Upper lobe of left lung (tissue), 6 donors: ENCODE data around the gene CDK2. TPM values are rescaled to one million over a fixed set of nuclear protein-coding genes. Genes with fewer than 3 reads are reported as not detected.

ENCODE experiments used
- ATAC-seq, 2 donors: fragments of 200-7000 bp; cut with Tn5 transposase; one replicate each; pipeline ENCODE4 v1.9.1; 2022; ENCODE audit warnings: mild to moderate bottlenecking in 2 of 2, moderate library complexity in 2 of 2; ENCODE audit not compliant: low FRiP score in 2 of 2
- DNase-seq, 2 donors: peaks; one replicate each; pipeline ENCODE4 v3.0.0-alpha.2; 2019 to 2020
- H3K27ac ChIP-seq, 4 donors: fragments of 200-600 bp; sonication (generic); one replicate each; pipeline ENCODE4 v1.5.1; 2016 to 2019
- H3K27me3 ChIP-seq, 4 donors: fragments of 200-600 bp; sonication (generic); one replicate each; pipeline ENCODE4 v1.5.1; 2017 to 2019
- H3K36me3 ChIP-seq, 4 donors: fragments of 200-600 bp; sonication (generic); one replicate each; pipeline ENCODE4 v1.5.1; 2016 to 2019
- H3K4me1 ChIP-seq, 4 donors: fragments of 200-600 bp; sonication (generic); one replicate each; pipeline ENCODE4 v1.5.1; 2018 to 2019
- H3K4me3 ChIP-seq, 4 donors: fragments of 200-600 bp; sonication (generic); one replicate each; pipeline ENCODE4 v1.5.1; 2017 to 2019; ENCODE audit warnings: mild to moderate bottlenecking in 2 of 4, moderate library complexity in 1 of 4
- H3K9me3 ChIP-seq, 4 donors: fragments of 200-600 bp; sonication (generic); one replicate each; pipeline ENCODE4 v1.5.1; 2018 to 2019
- EP300 ChIP-seq, 4 donors: sonication (generic); formaldehyde crosslinking; IDR thresholded peaks; one replicate each; pipeline ENCODE4 v1.5.1; 2017; ENCODE audit warnings: antibody characterized with exemption in 4 of 4, control low read depth in 2 of 4
- POLR2A ChIP-seq, 4 donors: fragments of 450-650 bp; IDR thresholded peaks; one replicate each; pipeline ENCODE4 v1.5.1; 2016 to 2017; ENCODE audit warnings: antibody characterized with exemption in 4 of 4, mild to moderate bottlenecking in 2 of 4
- POLR2AphosphoS5 ChIP-seq, 2 donors: sonication (generic); formaldehyde crosslinking; IDR thresholded peaks; one replicate each; pipeline ENCODE4 v1.5.1; 2017; ENCODE audit warnings: antibody characterized with exemption in 2 of 2
- WGBS, 2 donors: methylation state at CpG; one replicate each; pipeline ENCODE4 v1.1.5; 2017 to 2018; 5-methylcytosine and 5-hydroxymethylcytosine counted together
- total RNA-seq, 6 donors: library from RNA; depleted of rRNA in 4 of 6; stranded (reverse); fragments of >200 nt in 4 of 6; gene quantifications; one replicate each; pipeline versions ENCODE4 v1.1.0 to v1.2.1, GENCODE V29; 2016 to 2021
- TF ChIP-seq, protein P1 (sequence below), 6 experiments: fragments of 450-650 bp in 4 of 6; fragments of 200-600 bp in 2 of 6; sonication (generic) in 2 of 6; IDR thresholded peaks; one replicate each; pipeline ENCODE4 v1.5.1; 2016 to 2019; ENCODE audit warnings: antibody characterized with exemption in 6 of 6
- donor health status: DM: no; HTN: no; CAD: no; lungs with moderate emphysema.
- donor health status: DM: no; HTN: yes; CAD: no; lungs with severe emphysema.

CDK2 gene
- total RNA-seq, 6 donors from 2014 or later = 11.7 to 27.9 (median 21.7) TPM

DNA sequence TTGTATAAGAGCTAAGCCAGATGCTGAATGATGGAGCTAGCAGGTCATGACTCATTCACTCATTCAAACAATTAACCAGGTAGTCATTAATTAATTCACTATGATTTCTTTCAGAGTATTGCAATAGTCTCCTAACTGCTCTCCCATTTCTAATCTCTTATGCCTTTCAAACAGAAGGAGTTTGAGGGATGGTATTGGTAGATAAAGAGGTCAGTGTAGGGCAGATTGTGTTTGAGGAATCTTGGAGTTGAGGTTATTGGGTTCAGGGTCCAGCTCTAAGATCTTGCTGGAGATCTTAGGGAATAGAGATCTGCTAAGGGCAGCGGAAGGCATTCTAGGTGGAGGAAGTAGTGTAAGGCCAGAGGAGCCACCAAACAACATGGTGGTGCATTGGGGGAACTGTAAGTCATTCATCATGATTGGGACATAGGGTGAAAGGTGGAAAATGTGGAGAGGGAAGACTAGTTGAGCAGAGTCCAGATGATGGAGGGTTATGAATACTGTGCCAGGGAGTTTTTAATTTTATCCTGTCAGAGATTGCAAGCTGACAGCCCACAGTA lies 24.0 kb upstream of the CDK2 start:
- peaks cover 7 to 9% (median 8%) of the 10 kb centered on the region in 4 donors for H3K4me1 ChIP-seq
- 100% methylated on average over 1 of the region's 1 CpG for WGBS, 2 donors
- no peak overlapping the region for H3K27ac ChIP-seq
- no peak overlapping the region for H3K4me3 ChIP-seq
- DNase-seq = no peak
- ATAC-seq = no peak
- no peaks in the 10 kb centered on the region for H3K27me3 ChIP-seq
- H3K36me3 ChIP-seq = peaks cover 0 to 60% (median 10%) of the 10 kb centered on the region in 4 donors
- no peaks in the 10 kb centered on the region for H3K9me3 ChIP-seq
- no peak for TF ChIP-seq POLR2AphosphoS5 (IDR thresholded peaks at IDR 0.05)
- no peak for TF ChIP-seq POLR2A (IDR thresholded peaks at IDR 0.05)
- no peak for TF ChIP-seq EP300 (IDR thresholded peaks at IDR 0.05)

DNA sequence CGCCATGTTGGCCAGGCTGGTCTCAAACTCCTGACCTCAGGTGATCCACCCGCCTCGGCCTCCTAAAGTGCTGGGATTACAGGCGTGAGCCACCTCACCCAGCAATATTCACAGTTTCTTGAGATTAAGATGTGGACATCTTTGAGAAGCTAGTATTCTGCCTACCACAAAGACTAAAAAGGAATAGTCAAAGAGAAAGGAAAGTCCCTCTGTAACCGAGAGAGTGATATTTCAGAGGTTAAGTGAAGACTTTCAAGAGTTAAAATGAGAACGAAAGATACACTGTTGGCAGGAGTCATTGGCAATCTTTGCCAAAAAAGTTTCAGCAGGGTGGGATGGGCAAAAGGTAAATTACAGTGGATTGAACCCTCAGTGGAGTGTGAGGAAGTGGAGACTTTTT lies 20.1 kb upstream of the CDK2 start:
- ATAC-seq (no peak), DNase-seq (no peak)
- H3K36me3 ChIP-seq = peaks cover 4 to 45% (median 18%) of the 10 kb centered on the region in 4 donors
- no peak overlapping the region for H3K27ac ChIP-seq
- H3K9me3 ChIP-seq = no peaks in the 10 kb centered on the region
- no peak for TF ChIP-seq POLR2AphosphoS5 (IDR thresholded peaks at IDR 0.05)
- TF ChIP-seq, protein P1, sequence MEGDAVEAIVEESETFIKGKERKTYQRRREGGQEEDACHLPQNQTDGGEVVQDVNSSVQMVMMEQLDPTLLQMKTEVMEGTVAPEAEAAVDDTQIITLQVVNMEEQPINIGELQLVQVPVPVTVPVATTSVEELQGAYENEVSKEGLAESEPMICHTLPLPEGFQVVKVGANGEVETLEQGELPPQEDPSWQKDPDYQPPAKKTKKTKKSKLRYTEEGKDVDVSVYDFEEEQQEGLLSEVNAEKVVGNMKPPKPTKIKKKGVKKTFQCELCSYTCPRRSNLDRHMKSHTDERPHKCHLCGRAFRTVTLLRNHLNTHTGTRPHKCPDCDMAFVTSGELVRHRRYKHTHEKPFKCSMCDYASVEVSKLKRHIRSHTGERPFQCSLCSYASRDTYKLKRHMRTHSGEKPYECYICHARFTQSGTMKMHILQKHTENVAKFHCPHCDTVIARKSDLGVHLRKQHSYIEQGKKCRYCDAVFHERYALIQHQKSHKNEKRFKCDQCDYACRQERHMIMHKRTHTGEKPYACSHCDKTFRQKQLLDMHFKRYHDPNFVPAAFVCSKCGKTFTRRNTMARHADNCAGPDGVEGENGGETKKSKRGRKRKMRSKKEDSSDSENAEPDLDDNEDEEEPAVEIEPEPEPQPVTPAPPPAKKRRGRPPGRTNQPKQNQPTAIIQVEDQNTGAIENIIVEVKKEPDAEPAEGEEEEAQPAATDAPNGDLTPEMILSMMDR (IDR thresholded peaks at IDR 0.05) = no peak
- TF ChIP-seq POLR2A (IDR thresholded peaks at IDR 0.05) = no peak
- TF ChIP-seq EP300 (IDR thresholded peaks at IDR 0.05) = no peak
- no peaks in the 10 kb centered on the region for H3K27me3 ChIP-seq
- no peak overlapping the region for H3K4me3 ChIP-seq
- H3K4me1 ChIP-seq = no peaks in the 10 kb centered on the region
- WGBS, 2 donors = 83 to 87% methylated on average over 6 of the region's 6 CpGs

DNA sequence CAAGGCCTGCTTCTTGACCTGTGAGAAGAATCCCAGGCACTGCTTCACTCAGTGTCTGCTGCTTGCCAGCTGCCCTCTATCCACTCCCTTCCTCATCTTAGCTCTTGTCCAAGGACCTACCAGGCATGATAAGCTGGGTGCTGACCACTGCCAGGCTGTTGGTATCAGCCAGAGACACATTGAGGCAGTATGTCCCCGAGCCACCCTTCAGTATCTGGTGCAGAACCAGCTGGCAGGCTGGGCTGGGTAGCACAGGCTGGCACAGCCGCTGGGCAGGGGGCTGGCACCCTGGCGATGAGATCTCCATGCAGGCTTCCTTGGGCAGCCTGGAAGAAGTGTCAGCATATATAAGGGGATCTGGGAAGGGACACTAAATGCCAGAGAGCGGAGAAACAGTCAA lies 11.3 kb upstream of the CDK2 start:
- Histone ChIP-seq H3K4me1 (no peaks in the 10 kb centered on the region), H3K27me3 (no peaks in the 10 kb centered on the region), H3K9me3 (no peaks in the 10 kb centered on the region), H3K4me3 (no peak overlapping the region), H3K36me3 (peaks cover 0 to 34% (median 28%) of the 10 kb centered on the region in 4 donors), H3K27ac (no peak overlapping the region)
- 90 to 96% methylated on average over 4 of the region's 4 CpGs for WGBS, 2 donors
- DNase-seq (peak in 1 of 2 donors; percentile 51), ATAC-seq (no peak)
- TF ChIP-seq POLR2A (IDR thresholded peaks at IDR 0.05) = no peak
- TF ChIP-seq POLR2AphosphoS5 (IDR thresholded peaks at IDR 0.05) = no peak
- TF ChIP-seq EP300 (IDR thresholded peaks at IDR 0.05) = no peak
- TF ChIP-seq, protein P1 (IDR thresholded peaks at IDR 0.05) = no peak

DNA sequence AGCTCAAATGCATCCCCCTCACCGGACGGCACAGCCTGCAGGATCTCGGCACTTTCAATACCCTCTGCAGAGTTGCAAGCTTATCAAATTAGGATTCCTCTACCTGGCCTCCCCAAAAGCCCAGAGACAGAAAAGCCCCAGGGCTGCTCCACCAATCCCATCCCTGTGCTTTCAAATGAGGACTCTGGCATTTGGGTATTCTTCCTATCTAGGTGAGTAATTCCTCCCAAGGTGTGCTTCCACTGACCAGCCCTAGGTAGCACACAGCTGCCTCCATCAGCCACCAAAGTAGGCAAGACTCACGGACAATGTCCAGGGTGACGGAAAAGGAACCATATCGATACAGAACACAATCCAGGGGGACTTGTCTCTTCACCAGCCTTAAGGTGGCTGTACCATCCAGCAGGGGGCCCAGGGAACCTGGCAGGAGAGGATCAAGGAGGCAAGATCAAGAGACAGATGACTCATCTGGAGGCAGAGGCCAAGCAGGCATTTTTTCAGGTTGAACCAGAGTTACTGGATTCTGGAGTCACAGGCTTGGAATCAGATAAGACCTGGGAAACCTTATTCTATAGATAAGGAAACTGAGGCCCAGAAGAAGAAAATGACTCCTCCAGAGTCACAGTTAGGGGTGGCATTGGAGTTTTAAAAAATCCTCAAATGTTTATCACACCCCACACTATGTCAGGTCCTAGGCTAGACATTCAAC lies 10.7 kb upstream of the CDK2 start:
- 91 to 100% methylated on average over 6 of the region's 6 CpGs for WGBS, 2 donors
- no peaks in the 10 kb centered on the region for H3K4me1 ChIP-seq
- H3K9me3 ChIP-seq = no peaks in the 10 kb centered on the region
- H3K4me3 ChIP-seq = no peak overlapping the region
- peaks cover 0 to 34% (median 27%) of the 10 kb centered on the region in 4 donors for H3K36me3 ChIP-seq
- ATAC-seq = no peak
- DNase-seq = no peak
- no peak for TF ChIP-seq POLR2A (IDR thresholded peaks at IDR 0.05)
- no peak for TF ChIP-seq POLR2AphosphoS5 (IDR thresholded peaks at IDR 0.05)
- TF ChIP-seq, protein P1 (IDR thresholded peaks at IDR 0.05) = peak in 2 of 6 experiments; percentile 16 to 26
- no peak overlapping the region for H3K27ac ChIP-seq
- no peaks in the 10 kb centered on the region for H3K27me3 ChIP-seq

DNA sequence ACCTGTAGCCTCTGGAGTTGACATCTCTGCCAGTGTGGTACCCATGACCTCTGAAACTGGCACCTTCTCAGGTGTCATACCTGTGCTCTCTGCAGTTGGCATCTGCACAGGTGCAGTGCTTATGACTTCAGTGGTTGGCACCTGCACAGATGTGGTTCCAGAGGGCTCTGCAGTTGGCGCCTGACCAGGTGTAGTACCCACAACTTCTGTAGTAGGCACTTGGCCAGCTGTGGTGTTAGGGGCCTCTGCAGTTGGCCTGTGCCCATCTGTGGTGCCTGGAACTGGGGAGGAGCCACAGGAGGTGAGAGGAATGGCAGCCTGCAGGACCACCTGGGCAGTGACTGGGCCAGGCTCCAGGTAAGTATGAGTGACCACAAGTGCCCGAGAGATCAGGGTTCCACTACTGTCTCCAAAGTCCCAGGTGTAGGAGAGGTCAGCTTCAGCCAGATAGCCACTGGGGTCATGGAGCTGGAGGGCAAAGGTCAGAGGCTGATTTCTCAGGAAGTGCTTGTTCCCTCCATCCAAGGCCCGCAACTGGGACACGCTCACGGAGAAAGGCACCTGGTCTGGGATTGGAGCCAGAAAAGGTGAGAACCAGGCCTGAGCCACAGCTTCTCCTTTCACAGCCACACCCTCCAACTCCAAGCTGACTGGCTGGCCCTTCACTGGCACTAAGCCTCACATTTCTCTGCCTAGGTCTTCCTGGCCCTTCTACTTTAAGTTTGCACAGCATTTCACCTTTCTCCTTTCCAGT lies 9.3 kb upstream of the CDK2 start:
- Histone ChIP-seq H3K27ac (no peak overlapping the region), H3K27me3 (no peaks in the 10 kb centered on the region), H3K9me3 (no peaks in the 10 kb centered on the region), H3K4me3 (no peak overlapping the region), H3K4me1 (no peaks in the 10 kb centered on the region), H3K36me3 (peaks cover 0 to 21% (median 15%) of the 10 kb centered on the region in 4 donors)
- DNase-seq (peak in 1 of 2 donors; percentile 57), ATAC-seq (peak; percentile 13 to 28)
- WGBS, 2 donors = 61 to 71% methylated on average over 3 to 5 of the region's 5 CpGs
- no peak for TF ChIP-seq POLR2AphosphoS5 (IDR thresholded peaks at IDR 0.05)
- TF ChIP-seq POLR2A (IDR thresholded peaks at IDR 0.05) = no peak
